Endodermal cell (in vitro differentiated cells): ENCODE results near the gene OSCP1. TPM values are rescaled to one million over a fixed set of nuclear protein-coding genes. Genes with fewer than 3 reads are reported as not detected.

Source experiments
- DNase-seq: peaks from one replicate; pipeline ENCODE4 v3.0.0-alpha.2; 2017
- H3K27ac ChIP-seq: 2 replicates; pipeline ENCODE4 v1.5.1; 2013; ENCODE audit warnings: mild to moderate bottlenecking, low read depth, low read length, moderate library complexity
- H3K27me3 ChIP-seq: 2 replicates; pipeline ENCODE4 v1.6.1; 2013; ENCODE audit warnings: mild to moderate bottlenecking, low read length, moderate library complexity; ENCODE audit not compliant: insufficient read depth, control insufficient read depth, poor library complexity, severe bottlenecking
- H3K36me3 ChIP-seq: 2 replicates; pipeline ENCODE4 v1.7.0; 2013; ENCODE audit warnings: mild to moderate bottlenecking, low read length, moderate library complexity; ENCODE audit not compliant: control insufficient read depth, insufficient read depth
- H3K4me1 ChIP-seq: one replicate; pipeline ENCODE4 v1.7.0; 2013; ENCODE audit warnings: low read length; ENCODE audit not compliant: control insufficient read depth, insufficient read depth
- H3K4me3 ChIP-seq: 2 replicates; pipeline ENCODE4 v1.5.1; 2013; ENCODE audit warnings: mild to moderate bottlenecking, low read length, moderate library complexity
- H3K9ac ChIP-seq: 2 replicates; pipeline ENCODE4 v1.6.1; 2013; ENCODE audit warnings: mild to moderate bottlenecking, low read length, moderate library complexity; ENCODE audit not compliant: poor library complexity, severe bottlenecking; ENCODE audit errors: extremely low read depth
- H3K9me3 ChIP-seq: 2 replicates; pipeline ENCODE4 v1.6.1; 2013; ENCODE audit warnings: mild to moderate bottlenecking, low read length, moderate library complexity; ENCODE audit not compliant: control insufficient read depth
- H3K27ac Mint-ChIP-seq: 2 replicates; pipeline ENCODE4 v1.8.0; 2020; ENCODE audit warnings: mixed read lengths
- H3K27me3 Mint-ChIP-seq: 2 replicates; pipeline ENCODE4 v1.8.0; 2021; ENCODE audit warnings: mild to moderate bottlenecking, mixed read lengths; ENCODE audit not compliant: insufficient read depth
- H3K36me3 Mint-ChIP-seq: 2 replicates; pipeline ENCODE4 v1.8.0; 2020; ENCODE audit warnings: low read depth, mixed read lengths
- H3K4me1 Mint-ChIP-seq: 2 replicates; pipeline ENCODE4 v1.8.0; 2020; ENCODE audit warnings: mixed read lengths
- H3K4me3 Mint-ChIP-seq: 2 replicates; pipeline ENCODE4 v1.8.0; 2020; ENCODE audit warnings: mild to moderate bottlenecking, moderate library complexity, mixed read lengths
- H3K9me3 Mint-ChIP-seq: 2 replicates; pipeline ENCODE4 v1.8.0; 2020; ENCODE audit warnings: mild to moderate bottlenecking, mixed read lengths
- CTCF ChIP-seq: fragments of 200-600 bp; sonication (generic); conservative IDR thresholded peaks from 2 replicates; pipeline ENCODE4 v1.5.0; 2021; ENCODE audit warnings: antibody characterized with exemption, mild to moderate bottlenecking
- WGBS, 2 experiments: methylation state at CpG; one replicate each; pipeline versions ENCODE4 v1.1.5 to v1.1.7; 2013; ENCODE audit warnings: missing lambda C conversion rate in 2 of 2, mixed read lengths in 1 of 2; ENCODE audit not compliant: insufficient coverage in 1 of 2, insufficient read length in 1 of 2; 5-methylcytosine and 5-hydroxymethylcytosine counted together
- total RNA-seq, 2 donors: library from RNA; stranded (reverse); fragmentation: NEBNext Ultra II Directional in 1 of 2; extraction: Animal tissue kit (Norgen Biotek cat#: 25700) in 1 of 2; gene quantifications; 2 replicates in 1 of 2; 3 replicates in 1 of 2; pipeline ENCODE4 v1.2.1, GENCODE V29; 2021

Gene OSCP1
- total RNA-seq, 2 donors from 2014 or later = 9.6 to 10.5 TPM

GRCh38 chr1:36382231-36382630 lies 68.0 kb downstream of the OSCP1 start:
- Histone ChIP-seq H3K4me1 (peaks cover 24% of the 10 kb centered on the region), H3K9ac (no peak overlapping the region), H3K4me3 (no peak overlapping the region), H3K9me3 (no peaks in the 10 kb centered on the region), H3K36me3 (peaks cover 27% of the 10 kb centered on the region), H3K27ac (no peak overlapping the region), H3K27me3 (no peaks in the 10 kb centered on the region)
- WGBS, 2 experiments = 96 to 97% methylated on average over 8 to 9 of the region's 9 CpGs
- DNase-seq = no peak
- H3K4me1 Mint-ChIP-seq = peaks cover 45% of the 10 kb centered on the region
- peaks cover 21% of the 10 kb centered on the region for H3K36me3 Mint-ChIP-seq
- no peak overlapping the region for H3K27ac Mint-ChIP-seq
- no peak for TF ChIP-seq CTCF
- no peaks in the 10 kb centered on the region for H3K9me3 Mint-ChIP-seq
- no peaks in the 10 kb centered on the region for H3K27me3 Mint-ChIP-seq
- no peak overlapping the region for H3K4me3 Mint-ChIP-seq

DNA sequence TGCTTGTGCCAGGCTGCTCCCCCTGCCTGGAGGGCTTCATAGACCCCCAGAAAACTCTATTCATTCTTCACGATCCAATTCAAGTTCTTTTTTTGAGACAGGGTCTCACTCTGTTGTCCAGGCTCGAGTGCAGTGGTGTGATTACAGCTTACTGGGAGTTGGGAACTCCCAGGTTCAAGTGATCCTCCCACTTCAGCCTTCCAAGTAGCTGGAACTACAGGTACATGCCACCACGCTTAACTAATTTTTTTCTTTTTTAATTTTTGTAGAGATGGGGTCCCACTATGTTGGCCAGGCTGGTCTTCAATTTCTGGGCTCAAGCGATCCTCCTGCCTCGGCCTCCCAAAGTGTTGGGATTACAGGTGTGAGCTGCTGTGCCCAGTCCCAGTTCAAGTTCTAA lies 68.8 kb downstream of the OSCP1 start:
- no peaks in the 10 kb centered on the region for H3K9me3 ChIP-seq
- Mint-ChIP-seq H3K27me3 (no peaks in the 10 kb centered on the region), H3K36me3 (peaks cover 22% of the 10 kb centered on the region), H3K4me3 (no peak overlapping the region), H3K27ac (no peak overlapping the region), H3K9me3 (no peaks in the 10 kb centered on the region), H3K4me1 (peaks cover 37% of the 10 kb centered on the region)
- 90 to 98% methylated on average over 5 of the region's 5 CpGs for WGBS, 2 experiments
- no peaks in the 10 kb centered on the region for H3K27me3 ChIP-seq
- DNase-seq = no peak
- no peak for TF ChIP-seq CTCF
- H3K4me1 ChIP-seq = peaks cover 17% of the 10 kb centered on the region
- peaks cover 30% of the 10 kb centered on the region for H3K36me3 ChIP-seq
- no peak overlapping the region for H3K9ac ChIP-seq
- no peak overlapping the region for H3K4me3 ChIP-seq
- no peak overlapping the region for H3K27ac ChIP-seq

DNA sequence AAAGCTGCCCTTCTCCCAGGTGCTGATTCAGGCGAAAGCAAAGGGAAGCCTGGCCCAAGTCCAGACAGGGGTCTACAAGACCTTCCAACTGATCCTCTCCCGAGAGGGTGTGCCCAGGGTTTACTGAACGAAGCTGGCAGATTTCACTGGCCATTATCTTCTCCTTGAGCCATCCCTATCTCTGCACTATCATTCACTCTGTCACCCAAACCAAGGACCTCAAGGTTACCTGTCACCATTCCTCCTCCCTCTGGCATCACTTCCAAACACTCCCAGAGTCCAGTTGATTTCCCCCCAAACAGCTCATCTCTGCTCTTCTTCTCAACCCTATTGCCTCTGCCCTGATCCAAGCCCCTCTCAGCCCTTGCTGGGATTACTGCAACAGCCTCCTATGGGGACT lies 69.5 kb downstream of the OSCP1 start:
- Histone ChIP-seq H3K4me1 (peaks cover 17% of the 10 kb centered on the region), H3K4me3 (peak overlapping the region; percentile 56), H3K36me3 (peaks cover 34% of the 10 kb centered on the region), H3K27me3 (no peaks in the 10 kb centered on the region), H3K27ac (no peak overlapping the region), H3K9me3 (no peaks in the 10 kb centered on the region), H3K9ac (no peak overlapping the region)
- Mint-ChIP-seq H3K9me3 (no peaks in the 10 kb centered on the region), H3K4me1 (peaks cover 34% of the 10 kb centered on the region), H3K36me3 (peaks cover 28% of the 10 kb centered on the region), H3K27ac (peak overlapping the region; percentile 18), H3K4me3 (no peak overlapping the region), H3K27me3 (no peaks in the 10 kb centered on the region)
- no peak for TF ChIP-seq CTCF
- whole genome bisulfite sequencing, 2 experiments = 84 to 90% methylated on average over 3 of the region's 3 CpGs
- no peak for DNase-seq
